ENCODE results near the gene SYNE3. TPM values are rescaled to one million over a fixed set of nuclear protein-coding genes. Genes with fewer than 3 reads are reported as not detected.

The SYNE3 gene
- total and polyA plus RNA-seq, 2 of the 8 experiments (the other 6 are each of a cell fraction or from before 2014, with no cell fraction given) = under 0.01 TPM; not detected in 1

DNA sequence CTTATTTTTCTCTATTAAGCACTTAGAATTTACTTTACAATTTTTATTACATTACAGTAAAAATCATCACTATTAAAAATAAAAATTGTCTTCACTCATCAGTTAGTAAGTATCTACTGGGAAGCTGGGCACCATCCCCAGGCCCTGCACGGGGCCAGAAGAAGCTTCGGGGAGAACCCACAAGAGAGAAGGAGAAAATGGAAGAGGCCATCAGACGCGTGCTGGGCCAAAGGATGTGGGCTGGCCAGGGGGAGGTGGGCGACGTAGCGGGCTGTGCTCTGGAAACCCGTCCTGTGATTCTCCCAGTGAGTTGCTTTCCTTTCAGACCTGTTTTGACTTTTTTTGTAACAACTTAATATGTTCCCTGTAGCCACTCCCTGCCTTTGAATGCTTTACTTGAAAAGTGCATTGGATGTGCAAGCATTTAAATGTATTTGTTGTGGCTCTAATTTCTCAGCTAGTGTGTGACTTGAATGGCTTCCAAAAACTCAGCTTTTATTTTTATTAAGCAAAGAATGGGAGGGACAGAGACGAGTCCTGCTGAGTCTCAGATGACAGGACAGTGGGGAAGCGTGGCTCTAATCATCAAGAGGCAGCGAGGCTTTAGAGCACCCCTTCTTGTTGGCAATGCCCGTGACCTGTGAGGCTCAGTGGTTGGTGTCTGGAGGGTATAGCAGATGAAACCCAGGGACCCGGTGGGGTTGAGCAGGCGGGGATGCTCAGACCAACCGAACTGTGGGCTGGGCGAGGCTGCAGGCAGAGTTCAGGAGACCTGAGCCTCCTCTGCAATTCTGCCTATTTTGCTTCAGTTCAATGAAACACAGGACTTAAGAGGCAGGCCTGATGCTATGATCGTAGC, 38.8 kb downstream of the SYNE3 start (continued):
- TF ChIP-seq, protein P1, sequence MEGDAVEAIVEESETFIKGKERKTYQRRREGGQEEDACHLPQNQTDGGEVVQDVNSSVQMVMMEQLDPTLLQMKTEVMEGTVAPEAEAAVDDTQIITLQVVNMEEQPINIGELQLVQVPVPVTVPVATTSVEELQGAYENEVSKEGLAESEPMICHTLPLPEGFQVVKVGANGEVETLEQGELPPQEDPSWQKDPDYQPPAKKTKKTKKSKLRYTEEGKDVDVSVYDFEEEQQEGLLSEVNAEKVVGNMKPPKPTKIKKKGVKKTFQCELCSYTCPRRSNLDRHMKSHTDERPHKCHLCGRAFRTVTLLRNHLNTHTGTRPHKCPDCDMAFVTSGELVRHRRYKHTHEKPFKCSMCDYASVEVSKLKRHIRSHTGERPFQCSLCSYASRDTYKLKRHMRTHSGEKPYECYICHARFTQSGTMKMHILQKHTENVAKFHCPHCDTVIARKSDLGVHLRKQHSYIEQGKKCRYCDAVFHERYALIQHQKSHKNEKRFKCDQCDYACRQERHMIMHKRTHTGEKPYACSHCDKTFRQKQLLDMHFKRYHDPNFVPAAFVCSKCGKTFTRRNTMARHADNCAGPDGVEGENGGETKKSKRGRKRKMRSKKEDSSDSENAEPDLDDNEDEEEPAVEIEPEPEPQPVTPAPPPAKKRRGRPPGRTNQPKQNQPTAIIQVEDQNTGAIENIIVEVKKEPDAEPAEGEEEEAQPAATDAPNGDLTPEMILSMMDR (IDR thresholded peaks at IDR 0.05; ENCODE audit: control extremely low read depth in 1 of 3, insufficient read depth in 1 of 3, low read depth in 1 of 3, low read length in 3 of 3) = no peak
- TF ChIP-seq NANOG (IDR thresholded peaks at IDR 0.05; ENCODE audit: insufficient read depth, low read depth, low read length, poor library complexity, severe bottlenecking) (no peak), PHF8 (conservative IDR thresholded peaks at IDR 0.05; ENCODE audit: low read depth, low read length) (no peak), EGR1 (IDR thresholded peaks at IDR 0.05; ENCODE audit: borderline replicate concordance, low read depth, low read length) (no peak), RXRA (IDR thresholded peaks at IDR 0.05; ENCODE audit: insufficient read depth, low read depth, low read length) (no peak), HDAC2 (IDR thresholded peaks at IDR 0.05; ENCODE audit: borderline replicate concordance in 1 of 2, low read depth in 2 of 2, low read length in 2 of 2) (no peak), HDAC6 (IDR thresholded peaks at IDR 0.05; ENCODE audit: low read depth, low read length) (no peak), TCF12 (IDR thresholded peaks at IDR 0.05; ENCODE audit: low read depth, low read length) (no peak)

Measured in H1 (cell line).